Measurements from ENCODE around the gene RING1. TPM values are rescaled to one million over a fixed set of nuclear protein-coding genes. Genes with fewer than 3 reads are reported as not detected.
A peak's percentile ranks its signal among the peaks of the same experiment; 100 is the strongest.

The RING1 gene
- total RNA-seq, 4 donors from 2014 or later = 10.9 to 20.6 (median 13.9) TPM

GRCh38 chr6:33248643-33248931, 40.3 kb downstream of the RING1 start:
- 0% methylated on average over 10 to 18 of the region's 18 CpGs for WGBS, 2 donors
- intact Hi-C loops (cut with DNase I) = loop anchor here (5.0 kb wide), 2 partner anchors 86 to 126 kb away; no protein-coding TSS in a partner anchor
- DNase-seq = peak; percentile 60
- H3K9me3 ChIP-seq = no peaks in the 10 kb centered on the region
- peak overlapping the region; percentile 38 to 74 (median 64) for H3K4me3 ChIP-seq
- H3K36me3 ChIP-seq = peaks cover 0 to 19% (median 0%) of the 10 kb centered on the region in 3 donors
- peaks cover 0 to 3% (median 0%) of the 10 kb centered on the region in 4 donors for H3K27me3 ChIP-seq
- TF ChIP-seq CTCF (IDR thresholded peaks at IDR 0.05) = peak in 1 of 6 experiments; percentile 7
- no peak for TF ChIP-seq POLR2A (IDR thresholded peaks at IDR 0.05)
- peaks cover 13 to 32% (median 23%) of the 10 kb centered on the region in 3 donors for H3K4me1 ChIP-seq
- H3K27ac ChIP-seq = peak overlapping the region; percentile 92 to 99 (median 98)

- TF ChIP-seq CTCF (IDR thresholded peaks at IDR 0.05) (peak in 2 of 6 experiments; percentile 7 to 20), POLR2A (IDR thresholded peaks at IDR 0.05) (peak in 2 of 4 donors; percentile 79 to 85)
- intact Hi-C loops (cut with DNase I) = loop anchor here (5.0 kb wide), 2 partner anchors 87 to 127 kb away; no protein-coding TSS in a partner anchor
- peak overlapping the region; percentile 92 to 99 (median 98) for H3K27ac ChIP-seq
- peaks cover 13 to 32% (median 23%) of the 10 kb centered on the region in 3 donors for H3K4me1 ChIP-seq
- 0 to 1% methylated on average over 28 to 35 of the region's 58 CpGs for WGBS, 2 donors
- peaks cover 0 to 3% (median 0%) of the 10 kb centered on the region in 4 donors for H3K27me3 ChIP-seq
- no peaks in the 10 kb centered on the region for H3K9me3 ChIP-seq
- peak; percentile 88 for DNase-seq
- peak overlapping the region; percentile 38 to 74 (median 64) for H3K4me3 ChIP-seq
- H3K36me3 ChIP-seq = peaks cover 0 to 19% (median 0%) of the 10 kb centered on the region in 3 donors
Observed at GRCh38 chr6:33248932-33249731, 40.8 kb downstream of the RING1 start.

- Histone ChIP-seq H3K27ac (peak overlapping the region; percentile 92 to 99 (median 98)), H3K4me1 (peaks cover 13 to 32% (median 23%) of the 10 kb centered on the region in 3 donors), H3K36me3 (peaks cover 0 to 19% (median 0%) of the 10 kb centered on the region in 3 donors), H3K27me3 (peaks cover 0 to 3% (median 0%) of the 10 kb centered on the region in 4 donors), H3K4me3 (peak overlapping the region; percentile 38 to 74 (median 64)), H3K9me3 (no peaks in the 10 kb centered on the region)
- no peak for TF ChIP-seq POLR2A (IDR thresholded peaks at IDR 0.05)
- TF ChIP-seq CTCF (IDR thresholded peaks at IDR 0.05) = no peak
- 9 to 11% methylated on average over 4 to 5 of the region's 15 CpGs for WGBS, 2 donors
- intact Hi-C loops (cut with DNase I) = loop anchor here (5.0 kb wide), 2 partner anchors 88 to 128 kb away; no protein-coding TSS in a partner anchor
- DNase-seq = no peak
Observed at GRCh38 chr6:33249732-33250630, 41.7 kb downstream of the RING1 start.

GRCh38 chr6:33250731-33251130, 42.4 kb downstream of the RING1 start:
- intact Hi-C loops (cut with DNase I) = no loop called here
- no peaks in the 10 kb centered on the region for H3K9me3 ChIP-seq
- TF ChIP-seq POLR2A (IDR thresholded peaks at IDR 0.05) (no peak), CTCF (IDR thresholded peaks at IDR 0.05) (no peak)
- peaks cover 0 to 19% (median 0%) of the 10 kb centered on the region in 3 donors for H3K36me3 ChIP-seq
- no peak overlapping the region for H3K4me3 ChIP-seq
- no peak for DNase-seq
- 88 to 95% methylated on average over 13 of the region's 13 CpGs for WGBS, 2 donors
- peak overlapping the region; percentile 92 to 99 (median 98) for H3K27ac ChIP-seq
- H3K27me3 ChIP-seq = peaks cover 0 to 3% (median 0%) of the 10 kb centered on the region in 4 donors
- H3K4me1 ChIP-seq = peaks cover 13 to 32% (median 23%) of the 10 kb centered on the region in 3 donors
